Amygdala (tissue), 56 donors: ENCODE data around the gene TYW5.
A peak's percentile ranks its signal among the peaks of the same experiment; 100 is the strongest.

Experiments used
- DNase-seq, 56 donors: peaks; one replicate each; lab custom pipeline; 2025; lab: John Stamatoyannopoulos, UW

TYW5 gene

DNA sequence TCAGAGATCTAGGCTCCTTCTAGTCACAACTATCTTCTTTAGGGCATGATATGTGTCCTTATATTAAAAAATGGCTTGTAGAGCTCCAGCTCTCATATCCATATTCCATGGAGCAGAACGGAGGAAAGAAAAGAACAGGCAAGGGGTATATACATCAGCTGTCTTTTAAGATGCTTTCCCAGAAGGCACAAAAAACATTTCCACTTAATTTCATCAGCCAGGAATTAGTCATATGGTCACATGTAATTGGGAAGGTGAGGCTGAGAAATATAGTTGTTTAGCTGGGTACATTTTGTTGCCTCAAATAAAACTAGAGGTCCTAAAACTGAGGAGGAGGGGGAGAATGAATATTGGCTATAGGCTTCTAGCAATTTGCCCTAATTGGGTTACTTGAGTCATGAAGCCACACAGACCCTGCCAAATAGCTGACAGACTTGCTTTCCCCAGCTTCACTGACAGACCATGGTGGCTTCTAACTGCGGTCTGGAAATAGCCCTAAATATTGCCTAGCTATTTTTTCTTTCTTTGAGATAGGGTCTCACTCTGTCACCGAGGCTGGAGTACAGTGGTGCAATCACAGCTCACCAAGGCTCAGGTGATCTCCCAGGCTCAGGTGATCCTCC lies 20.1 kb upstream of the TYW5 start:
- no peak for DNase-seq

DNA sequence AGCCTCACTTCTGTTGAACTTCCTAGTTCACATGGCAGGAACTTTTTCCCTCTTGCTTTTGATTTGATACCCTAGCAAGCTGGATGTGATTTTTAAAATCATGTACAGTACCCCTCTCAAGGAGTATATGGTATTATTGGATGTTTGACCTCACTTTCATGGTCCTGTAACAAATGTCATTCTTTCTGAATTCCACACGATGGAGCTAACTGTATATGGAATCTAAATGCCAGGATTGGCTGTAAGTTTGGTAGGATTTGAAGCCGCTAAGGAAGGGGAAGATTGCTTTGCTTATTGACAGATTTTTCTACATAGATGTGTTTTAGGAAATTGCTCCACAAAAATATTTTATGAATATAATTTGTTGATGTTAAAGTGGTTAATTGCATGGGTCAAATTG lies 18.4 kb upstream of the TYW5 start:
- no peak for DNase-seq

DNA sequence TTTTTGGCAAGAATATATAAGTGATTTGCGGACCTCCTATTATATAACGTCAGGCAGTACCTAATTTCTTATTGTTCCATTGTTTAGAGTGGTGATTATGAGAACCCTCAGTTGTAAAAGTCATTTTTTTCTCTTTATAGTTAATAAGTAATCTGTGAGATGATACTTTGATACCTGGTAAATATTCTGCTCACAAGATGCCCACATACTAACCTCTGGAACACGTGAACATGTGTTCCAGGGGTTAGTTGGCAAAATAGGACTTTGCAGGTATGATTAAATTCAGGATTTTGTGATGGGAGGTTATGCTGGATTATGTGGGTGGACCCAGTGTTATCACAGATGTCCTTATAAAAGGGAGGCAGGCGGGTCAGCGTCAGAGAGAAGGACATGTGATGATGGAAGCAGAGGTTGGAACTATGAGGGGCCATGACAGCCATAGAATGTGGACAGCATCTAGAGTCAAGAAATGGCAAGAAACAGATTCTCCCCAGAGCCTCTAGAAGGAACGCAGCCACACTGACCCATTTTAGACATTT lies 16.9 kb upstream of the TYW5 start:
- DNase-seq: no peak

DNA sequence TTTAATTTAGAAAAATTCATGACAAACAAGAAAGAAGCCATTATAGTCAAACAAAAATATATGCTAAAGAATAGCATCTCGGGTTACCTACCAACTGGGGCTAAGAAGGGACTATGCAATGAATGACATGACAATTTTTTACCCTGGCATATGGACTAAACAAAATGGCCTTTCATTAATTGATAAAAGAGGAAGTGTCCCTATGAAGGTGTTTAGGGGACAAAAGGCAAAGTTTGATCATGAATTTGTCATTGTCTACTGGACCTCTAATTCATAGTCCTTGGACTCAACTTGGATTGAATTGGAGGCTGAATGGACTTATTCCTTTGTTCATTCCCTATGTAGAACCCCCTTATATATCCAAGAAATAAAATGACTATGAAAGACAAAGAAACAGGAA lies 12.8 kb upstream of the TYW5 start:
- no peak for DNase-seq

DNA sequence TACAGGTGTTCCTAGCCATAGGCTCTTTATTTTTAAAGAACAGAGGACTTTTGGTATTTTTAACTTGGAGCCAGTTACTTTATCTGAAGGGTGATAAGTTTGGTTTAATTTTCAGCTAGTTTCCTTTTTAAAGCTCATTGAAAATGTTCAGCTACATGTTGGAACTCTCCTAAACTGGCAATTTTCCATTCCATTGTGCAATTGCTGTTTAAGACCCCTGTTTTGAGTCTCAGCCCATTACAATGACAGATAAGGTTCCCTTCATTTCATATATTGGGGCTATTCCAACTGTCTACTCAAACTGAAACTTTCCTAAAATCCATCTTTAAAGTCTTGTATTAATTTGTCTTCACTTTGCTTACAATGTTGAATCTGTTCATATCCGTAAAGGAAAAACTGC lies 11.7 kb upstream of the TYW5 start:
- DNase-seq: no peak

DNA sequence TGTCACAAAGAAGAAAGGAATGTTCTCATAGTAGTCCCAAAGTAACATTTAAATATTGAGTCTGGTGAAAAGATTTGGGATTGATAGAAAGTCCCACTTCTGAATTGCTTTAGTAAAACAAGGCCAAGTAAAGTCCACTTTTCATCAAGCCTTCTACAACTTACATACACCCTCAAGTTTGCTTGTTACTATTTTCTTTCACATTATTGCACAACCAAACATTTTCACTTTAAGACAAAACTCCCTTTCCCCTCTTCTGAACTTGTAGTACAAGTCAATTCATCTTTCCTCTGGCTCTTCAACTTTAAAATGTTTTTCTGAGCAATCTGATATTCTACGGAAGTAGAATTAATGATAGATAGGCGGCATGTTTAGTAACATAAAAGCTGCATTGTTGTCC lies 11.1 kb upstream of the TYW5 start:
- DNase-seq: no peak

DNA sequence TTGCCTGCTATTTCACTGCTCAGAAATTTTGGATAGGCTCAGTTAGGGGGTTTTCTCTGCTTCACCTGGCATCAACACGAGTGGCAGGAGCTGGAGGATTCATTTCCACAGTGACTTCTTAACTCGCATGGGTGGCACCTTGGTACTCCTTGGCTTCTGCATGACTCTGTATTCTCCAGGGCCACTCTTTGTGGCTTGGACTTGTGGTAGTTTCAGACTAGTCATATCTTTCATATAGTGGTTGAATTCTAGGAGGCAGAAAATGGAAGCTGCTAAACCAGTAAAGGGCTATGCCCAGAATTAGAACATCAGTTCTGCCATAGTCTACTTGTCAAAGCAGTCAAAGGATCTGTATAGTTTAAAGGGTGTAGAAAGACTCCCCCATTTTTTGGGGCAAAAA lies 6.9 kb upstream of the TYW5 start:
- no peak for DNase-seq

DNA sequence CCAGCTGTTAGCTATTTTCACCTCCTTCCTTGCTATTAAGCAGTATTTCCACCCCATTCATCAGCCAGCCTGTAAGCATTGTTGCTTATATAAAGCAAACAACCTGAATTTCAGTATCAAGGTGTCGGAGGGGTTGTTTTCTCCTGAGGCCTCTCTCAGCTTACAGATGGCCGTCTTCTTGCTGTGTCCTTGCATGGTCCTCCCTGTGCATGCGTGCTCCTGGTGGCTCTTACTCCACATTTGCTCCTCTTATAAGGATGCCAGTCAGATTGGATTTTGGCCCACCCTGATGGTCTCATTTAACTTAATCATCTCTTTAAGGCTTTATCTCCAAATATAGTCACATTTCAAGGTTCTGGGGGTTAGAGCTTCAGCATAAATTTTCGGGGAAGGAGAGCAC lies 2.7 kb upstream of the TYW5 start:
- DNase-seq: no peak

DNA sequence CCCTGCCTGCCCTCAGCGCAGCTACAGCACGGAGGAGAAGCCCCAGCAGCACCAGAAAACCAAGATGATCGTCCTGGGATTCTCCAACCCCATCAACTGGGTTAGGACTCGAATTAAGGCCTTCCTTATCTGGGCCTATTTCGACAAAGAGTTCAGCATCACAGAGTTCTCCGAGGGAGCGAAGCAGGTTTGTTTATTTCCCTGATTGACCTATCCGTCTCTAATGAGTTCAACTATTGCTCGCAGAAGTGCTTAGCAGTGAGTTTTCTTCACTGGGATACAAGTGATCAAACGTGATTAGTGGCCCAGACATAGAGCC lies 730 bp upstream of the TYW5 start:
- no peak for DNase-seq

DNA sequence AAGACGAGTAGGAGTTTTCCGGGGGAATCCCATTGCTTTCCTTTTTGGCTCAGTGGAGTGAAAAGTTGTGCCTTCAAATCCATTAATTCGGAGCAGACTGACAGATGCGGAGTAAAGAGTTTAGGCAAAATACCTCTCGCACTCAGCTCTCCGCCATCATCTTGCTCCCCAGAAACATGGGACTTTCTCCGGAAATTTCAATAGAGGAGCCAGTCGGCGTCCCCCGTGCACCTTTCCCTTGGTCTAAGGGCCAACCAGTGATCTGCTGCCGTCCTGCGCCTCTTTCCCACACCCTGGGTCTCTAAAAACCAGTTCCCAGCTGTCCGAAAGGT lies 318 bp downstream of the TYW5 start:
- DNase-seq: no peak

DNA sequence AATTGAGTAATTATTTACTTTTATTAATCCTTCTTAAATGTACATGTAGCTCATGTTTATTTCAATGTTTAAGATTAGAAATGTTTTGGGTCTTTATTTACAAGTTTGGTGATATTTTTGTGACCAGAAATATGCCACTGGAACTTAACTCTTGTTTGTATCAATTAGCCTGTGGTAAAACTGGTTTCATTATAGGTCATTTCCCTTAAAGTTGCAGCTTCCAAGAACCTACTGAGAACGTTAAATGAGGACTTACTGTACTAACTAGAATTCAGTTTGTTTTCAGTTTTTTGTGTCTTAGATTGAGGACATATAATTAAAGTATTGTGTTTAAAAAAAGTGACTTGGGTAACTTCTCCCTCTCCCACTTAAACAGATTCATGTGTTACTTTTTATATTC lies 4.3 kb downstream of the TYW5 start:
- DNase-seq: no peak

DNA sequence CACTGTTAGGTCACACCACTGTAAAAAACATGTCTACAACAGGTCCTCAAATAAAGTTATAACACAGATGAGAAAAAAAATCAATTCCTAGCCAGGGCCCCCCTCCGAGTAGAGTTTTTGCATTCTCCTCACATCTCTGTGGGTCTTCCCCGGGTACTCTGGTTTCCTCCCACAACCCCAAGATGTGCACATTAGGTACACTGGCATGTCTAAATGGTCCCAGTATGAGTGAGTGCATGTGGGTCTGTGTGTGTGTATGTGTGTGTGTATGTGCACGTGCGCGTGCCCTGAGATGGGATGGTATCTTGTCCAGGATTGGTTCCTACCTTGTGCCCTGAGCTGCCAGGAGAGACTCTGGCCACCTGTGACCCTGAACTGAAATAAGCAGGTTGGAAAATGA lies 4.9 kb downstream of the TYW5 start:
- DNase-seq: no peak

DNA sequence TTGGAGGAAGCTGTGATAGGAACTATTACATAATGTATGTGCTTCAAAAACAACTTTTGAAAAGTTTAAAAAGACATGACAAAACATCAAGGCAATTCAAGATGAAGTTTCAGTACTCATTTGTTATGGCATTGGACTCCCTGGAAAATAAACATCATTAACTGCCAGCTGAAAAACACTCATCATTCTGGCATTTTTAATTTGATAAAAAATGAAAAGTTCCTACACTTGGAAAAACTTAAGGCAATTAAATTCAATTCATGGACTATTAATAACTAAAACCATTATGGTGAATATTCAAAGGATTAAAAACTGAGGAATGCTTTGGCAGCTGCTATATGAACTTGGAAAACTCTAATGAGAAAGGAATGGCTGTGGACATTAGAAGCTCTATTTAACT lies 8.5 kb downstream of the TYW5 start:
- no peak for DNase-seq

DNA sequence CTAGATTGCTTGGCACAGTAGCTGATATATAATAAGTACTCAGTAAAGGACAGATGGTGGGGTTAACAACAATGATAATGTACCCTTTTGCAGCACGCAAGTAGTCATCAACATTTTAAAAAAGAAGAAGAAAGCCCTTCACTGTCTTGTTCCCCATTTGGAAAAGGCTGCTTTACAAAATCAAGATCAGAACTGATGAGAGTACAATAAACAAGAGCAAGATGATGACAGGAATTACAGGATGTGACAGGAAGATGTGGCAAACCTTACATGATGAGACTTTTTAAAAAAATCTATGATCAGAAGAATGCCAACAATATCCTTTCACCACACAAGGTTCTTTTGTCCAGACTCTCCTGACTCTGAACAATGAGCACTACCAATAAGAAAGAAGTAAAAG lies 9.1 kb downstream of the TYW5 start:
- no peak for DNase-seq

DNA sequence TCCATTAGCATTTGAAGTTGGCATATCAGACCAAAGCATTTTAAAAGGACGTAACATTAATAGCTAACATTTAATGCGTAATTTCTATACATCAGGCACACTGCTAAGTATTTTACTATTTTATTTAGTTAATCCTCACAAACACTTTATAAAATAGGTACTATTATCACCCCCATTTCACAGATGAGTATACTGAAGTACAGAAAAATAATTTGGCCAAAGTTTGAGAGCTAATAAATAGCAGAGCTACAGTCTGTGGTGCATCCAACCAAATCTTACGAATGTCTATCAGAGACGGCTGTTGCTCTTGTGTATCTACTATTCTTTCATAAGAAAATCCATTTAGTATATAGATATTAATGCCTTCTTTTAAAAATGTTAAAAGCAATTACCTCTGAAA lies 11.9 kb downstream of the TYW5 start:
- no peak for DNase-seq

DNA sequence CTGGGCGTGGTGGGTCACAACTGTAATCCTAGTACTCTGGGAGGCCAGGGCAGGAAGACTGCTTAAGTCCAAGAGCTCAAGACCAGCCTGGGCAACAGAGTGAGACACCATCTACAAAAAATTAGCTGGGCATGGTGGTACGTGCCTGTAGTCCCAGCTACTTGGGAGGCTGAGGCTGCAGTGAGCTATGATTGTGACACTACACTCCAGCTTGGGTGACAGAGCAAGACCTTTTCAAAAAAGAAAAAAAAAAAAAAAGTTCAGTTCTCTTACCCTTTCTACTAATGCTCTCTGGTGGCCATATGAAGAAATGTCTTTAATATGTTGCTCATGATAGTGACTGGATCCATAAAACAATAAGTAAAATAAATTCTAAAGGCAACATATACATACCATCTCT lies 14.9 kb downstream of the TYW5 start:
- no peak for DNase-seq

DNA sequence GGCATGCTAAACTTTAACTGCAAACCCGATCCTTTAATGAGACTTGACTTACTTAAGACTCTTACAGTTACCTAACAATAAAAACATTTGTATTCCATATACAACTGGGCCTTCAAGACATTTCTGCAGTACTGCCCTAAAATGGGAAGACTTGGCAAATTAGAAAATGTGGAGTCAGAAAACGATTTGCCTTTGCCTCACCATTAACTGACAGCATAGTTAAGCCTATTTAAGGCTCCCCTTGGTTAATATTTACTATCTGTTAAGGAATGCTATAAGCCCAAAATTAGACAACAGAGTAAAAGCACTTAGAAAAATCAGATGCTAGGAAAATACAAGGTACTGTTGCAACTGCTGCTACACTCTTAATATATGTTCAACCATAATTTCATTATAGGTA lies 18.7 kb downstream of the TYW5 start:
- DNase-seq: no peak

DNA sequence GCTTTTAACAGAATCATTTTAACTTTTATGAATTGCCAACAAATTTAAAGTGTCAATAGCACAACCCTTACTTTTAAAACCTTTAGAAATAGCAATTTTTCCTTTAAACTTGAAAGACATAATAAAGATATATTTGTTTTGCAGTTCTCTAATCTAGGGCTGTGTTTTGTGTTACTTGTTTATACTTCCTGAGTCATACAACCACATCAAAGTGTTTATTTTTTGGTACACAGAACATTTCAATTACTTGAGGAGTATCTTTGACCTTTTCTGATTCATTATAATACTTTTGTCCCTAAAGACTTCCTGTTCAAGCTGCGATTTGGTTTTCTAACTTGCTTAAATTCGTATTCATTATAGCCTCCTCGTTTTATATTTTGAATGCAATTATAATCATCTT lies 21.8 kb downstream of the TYW5 start:
- no peak for DNase-seq

DNA sequence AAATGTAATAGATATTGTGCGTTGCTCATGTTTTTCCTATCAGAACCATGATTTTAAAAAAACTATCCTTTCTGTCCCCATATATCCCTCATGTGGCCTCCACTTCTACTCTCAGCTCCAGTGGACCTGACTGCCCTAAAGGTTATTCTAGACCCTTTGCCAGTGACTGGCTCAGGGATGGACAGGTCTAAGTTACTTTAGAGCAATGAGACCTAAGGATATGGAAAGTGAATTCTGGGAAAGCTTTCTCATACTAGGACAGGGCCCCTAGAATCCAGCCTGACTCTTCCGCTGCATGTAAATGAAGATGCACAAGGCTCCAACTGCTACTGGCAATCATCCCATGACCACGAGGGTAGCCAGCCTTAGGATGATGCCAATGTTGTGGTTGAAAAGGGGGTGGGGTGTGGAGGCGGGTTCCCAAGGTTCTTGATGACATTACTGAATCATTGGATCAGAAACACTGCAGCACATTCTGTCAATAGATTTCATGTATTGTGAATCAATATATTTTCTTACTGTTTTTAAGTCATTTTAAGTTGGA lies 22.9 kb downstream of the TYW5 start:
- DNase-seq: peak; percentile 4 to 92 (median 74)

DNA sequence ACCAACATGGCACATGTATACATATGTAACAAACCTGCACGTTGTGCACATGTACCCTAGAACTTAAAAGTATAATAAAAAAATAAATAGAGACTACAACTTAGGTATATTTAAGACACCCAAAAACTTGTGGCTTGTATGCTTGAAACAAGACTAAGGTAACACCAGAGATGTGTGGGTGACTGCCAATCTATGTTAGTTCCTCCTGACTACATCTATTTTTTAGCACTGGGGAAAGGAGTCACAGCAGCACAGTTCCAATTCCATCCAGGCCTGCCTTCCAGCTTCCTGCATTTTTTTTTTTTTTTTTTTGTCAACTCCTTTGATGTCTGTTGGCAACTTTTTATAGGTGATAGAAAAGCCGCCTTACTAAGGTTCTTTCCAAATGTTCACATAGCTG lies 26.0 kb downstream of the TYW5 start:
- DNase-seq: peak in 2 of 56 donors; percentile 3 to 13

DNA sequence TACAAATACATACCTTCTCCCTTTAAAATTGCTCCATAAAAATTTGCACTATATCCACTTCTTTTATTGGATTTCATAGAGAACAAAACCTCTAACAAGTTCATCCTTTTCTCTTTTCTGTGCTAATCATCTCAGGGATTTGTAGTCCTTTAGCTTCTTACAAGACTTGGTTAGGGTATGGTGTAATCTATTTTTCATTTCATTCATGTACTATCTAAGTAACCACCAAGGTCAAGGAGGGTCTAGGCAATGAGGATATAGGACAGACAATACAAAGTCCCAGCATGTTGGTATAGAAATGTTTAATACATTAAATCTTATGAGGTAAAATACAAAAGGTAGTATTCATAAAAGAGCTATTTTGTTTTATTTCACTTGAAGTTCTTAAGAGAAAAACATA lies 26.7 kb downstream of the TYW5 start:
- no peak for DNase-seq

DNA sequence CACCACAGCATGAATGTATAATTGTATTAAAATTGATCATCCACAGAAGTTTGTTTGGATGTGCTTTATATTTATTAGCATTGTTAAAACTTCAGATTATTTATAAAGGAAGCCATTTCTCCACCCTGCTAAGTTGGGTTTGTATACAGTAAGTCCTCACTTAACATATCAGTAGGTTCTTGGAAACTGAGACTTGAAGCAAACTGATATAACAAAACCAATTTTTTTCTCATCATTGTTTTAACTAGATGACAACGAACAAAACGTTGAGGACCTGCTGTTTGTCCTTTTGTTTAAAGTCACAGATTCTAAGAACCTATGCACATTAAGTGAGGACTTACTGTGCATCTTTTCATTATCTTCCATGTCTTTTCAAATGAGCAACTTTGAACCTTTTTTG lies 27.1 kb downstream of the TYW5 start:
- no peak for DNase-seq

DNA sequence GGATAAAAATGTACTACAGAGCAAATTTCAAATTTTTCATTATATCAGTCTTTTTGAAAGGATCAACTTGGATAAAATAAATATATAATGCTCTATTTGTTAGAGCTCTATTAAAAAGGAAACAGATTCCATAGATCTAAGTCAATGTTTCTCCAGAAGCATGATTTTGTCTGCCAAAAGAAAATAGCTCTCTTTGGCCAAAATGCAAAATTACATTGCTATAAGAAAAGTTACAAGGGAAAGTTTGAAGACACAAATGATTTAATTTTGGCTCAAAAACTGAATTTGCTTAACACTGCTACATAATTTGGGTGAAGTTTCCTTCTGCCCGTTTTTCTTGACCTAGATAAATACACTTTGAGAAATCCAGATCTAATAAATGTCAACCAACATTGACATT lies 28.5 kb downstream of the TYW5 start:
- no peak for DNase-seq
